CD4-positive, alpha-beta T cell treated with Interleukin-15 for 1 hour (primary cell): Measurements from ENCODE around the gene LRRC3.

Experiments used
- DNase-seq: peaks from one replicate; pipeline ENCODE4 v3.0.0-alpha.2; 2020

The LRRC3 gene

DNA sequence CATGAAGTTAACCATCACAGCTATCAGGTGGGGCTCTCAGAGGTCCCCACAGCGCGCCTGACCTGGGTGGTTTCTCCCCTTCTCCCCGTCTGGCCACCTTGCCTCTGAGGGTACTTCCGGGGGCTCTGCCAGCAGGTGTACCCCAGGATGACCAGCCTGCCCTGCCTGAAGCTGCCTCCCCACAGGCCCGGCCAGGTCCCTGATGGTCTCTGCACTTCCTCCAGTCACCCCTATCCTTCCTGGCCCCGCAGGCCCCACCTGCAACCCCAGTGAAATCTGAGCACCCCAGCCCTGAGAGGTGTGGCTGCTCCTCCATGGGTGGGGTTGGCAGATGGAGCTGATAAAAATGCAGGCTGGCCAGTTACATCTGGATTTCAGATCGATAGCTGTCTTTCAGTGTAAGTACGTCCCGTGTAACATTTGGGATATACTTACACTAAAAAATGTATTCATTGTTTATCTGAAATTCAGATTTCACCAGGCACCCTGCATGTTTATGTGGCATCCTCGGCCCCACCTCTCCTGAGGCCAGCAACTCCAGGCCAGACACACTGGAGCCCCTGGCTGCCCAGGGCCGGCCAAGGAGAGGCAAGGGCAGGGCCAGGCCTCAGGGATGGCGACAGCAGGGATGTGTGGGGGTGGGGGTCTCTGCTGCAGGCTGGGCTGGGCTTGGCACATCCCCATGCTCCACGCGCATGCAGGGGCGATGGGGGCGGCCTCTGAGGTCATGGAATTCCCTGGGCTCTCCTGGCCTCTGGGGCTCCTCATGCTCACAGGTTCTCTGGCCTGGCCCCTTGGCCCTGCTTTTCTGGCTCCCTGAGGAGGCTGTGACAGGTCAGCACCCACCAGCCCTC is 25.1 kb downstream of the LRRC3 start:
- DNase-seq: no peak

DNA sequence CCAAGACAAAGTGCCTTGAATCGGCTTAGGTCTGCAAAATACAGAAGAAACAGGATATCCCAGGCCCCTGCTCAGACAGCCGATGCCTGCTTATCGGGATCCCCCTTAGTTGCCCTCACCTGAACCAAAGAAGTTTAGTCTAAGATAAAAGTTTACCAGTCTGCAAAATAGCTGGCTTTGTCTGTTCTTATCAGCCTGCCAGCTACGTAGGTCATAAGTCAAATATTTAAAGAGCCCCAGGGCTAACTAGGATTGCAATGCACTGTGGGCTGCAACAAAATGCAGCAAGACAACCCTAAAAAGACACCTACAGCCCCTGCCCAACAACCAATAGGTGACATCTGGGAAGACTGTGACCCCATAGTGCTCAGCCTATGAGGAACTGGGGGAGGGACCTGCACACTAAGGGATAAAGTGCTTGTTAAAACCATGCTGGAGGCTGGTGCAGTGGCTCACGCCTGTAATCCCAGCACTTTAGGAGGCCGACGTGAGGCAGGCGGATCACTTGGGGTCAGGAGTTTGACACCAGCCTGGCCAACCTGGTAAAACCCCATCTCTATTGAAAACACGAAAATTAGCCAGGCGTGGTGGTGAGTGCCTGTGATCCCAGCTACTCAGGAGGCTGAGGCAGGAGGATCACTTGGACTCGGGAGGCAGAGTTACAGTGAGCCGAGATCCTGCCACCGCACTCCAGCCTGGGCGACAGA is 27.4 kb downstream of the LRRC3 start:
- no peak for DNase-seq

DNA sequence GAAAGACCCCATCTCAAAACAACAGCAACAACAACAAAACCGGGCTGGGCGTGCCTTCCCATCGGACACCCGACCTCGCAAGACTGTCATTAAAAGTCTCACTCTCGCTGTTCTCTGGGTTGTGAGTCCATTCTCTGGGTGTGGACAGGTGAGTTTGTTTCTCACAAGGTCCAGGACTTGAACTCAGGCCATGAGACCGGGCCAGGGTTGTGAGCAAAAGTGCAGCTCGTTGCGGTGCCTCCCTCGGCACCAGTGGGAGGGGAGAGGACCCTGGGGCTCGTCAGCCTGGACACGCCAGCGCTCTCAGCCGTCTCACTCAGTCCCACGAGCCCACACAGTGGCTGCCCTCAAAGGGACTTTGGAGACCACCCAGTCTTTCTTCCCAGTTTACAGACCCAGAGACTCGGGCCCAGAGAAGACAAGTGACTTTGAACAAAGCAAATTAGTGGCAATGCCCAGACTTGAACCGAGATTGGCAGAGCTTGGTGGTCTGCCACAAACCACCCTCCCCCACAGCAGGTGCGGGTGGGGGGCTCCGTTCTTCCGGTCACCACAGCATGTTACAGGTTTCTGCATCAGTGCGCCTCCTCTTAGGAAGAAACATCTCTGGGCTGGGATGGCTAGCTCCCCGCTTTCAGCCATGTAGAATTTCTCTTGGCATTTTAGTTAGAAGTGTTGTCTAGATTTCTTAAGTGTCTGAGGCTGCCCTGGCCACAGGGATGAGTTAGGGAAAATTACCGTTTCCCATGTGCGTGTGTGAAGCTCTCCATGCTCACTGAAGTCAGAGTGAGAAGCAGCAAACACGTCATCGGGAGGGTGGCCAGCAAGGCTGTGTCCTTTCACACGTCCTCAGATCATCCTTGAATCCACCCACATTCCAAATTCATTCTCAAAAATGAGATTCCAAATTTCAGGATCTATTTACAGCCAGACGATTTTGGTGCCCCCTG is 28.3 kb downstream of the LRRC3 start:
- DNase-seq: no peak

- no peak for DNase-seq
Measured at GRCh38 chr21:44484498-44485253, 29.4 kb downstream of the LRRC3 start.

GRCh38 chr21:44485254-44485793 is 30.0 kb downstream of the LRRC3 start:
- peak; percentile 63 for DNase-seq

DNA sequence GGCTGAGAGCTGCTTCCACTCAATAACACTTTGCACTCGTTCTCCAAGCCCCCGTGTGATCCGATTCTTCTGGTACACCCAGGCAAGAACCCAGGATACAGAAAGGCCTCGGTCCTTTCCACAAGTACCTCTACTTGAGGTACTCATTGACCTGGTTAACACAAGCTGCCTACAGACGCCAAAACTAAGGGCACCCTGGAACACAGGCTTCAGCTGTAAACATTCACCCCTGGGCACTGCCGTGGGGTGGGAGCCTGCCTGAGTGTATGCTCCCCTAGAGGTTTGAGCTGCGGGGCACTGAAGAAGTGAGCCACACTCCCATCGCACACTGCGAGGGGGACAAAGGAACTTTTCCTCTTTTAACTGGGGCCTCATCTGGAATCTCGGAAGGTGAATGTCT is 30.5 kb downstream of the LRRC3 start:
- DNase-seq: no peak

- DNase-seq: no peak
Measured at GRCh38 chr21:44486302-44486701, 31.0 kb downstream of the LRRC3 start.

- DNase-seq: peak; percentile 30
Measured at GRCh38 chr21:44487831-44488230, 32.5 kb downstream of the LRRC3 start.

GRCh38 chr21:44489962-44490361 is 34.7 kb downstream of the LRRC3 start:
- DNase-seq: no peak

- DNase-seq: no peak
Measured at GRCh38 chr21:44490405-44490804, 35.1 kb downstream of the LRRC3 start.

- no peak for DNase-seq
Measured at GRCh38 chr21:44490816-44491215, 35.5 kb downstream of the LRRC3 start.

- no peak for DNase-seq
Measured at GRCh38 chr21:44492567-44493385, 37.5 kb downstream of the LRRC3 start.

DNA sequence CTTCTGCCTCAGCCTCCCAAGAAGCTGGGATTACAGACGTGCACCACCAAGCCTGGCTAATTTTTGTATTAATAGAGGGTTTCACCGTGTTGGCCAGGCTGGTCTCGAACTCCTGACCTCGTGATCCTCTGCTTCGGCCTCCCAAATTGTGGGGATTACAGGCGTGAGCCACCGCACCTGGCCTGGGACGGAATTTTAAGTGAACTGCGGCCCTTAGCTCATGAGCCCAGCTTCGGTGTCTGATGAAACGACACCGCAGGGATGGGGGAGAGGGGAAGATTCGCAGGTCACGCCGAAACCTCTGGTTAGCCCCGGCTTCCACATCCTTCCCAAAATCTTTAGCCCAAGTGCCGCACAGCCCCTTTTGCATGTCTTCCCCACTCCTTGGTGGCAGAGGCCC is 39.1 kb downstream of the LRRC3 start:
- DNase-seq: no peak

GRCh38 chr21:44494956-44495355 is 39.6 kb downstream of the LRRC3 start:
- DNase-seq: no peak

DNA sequence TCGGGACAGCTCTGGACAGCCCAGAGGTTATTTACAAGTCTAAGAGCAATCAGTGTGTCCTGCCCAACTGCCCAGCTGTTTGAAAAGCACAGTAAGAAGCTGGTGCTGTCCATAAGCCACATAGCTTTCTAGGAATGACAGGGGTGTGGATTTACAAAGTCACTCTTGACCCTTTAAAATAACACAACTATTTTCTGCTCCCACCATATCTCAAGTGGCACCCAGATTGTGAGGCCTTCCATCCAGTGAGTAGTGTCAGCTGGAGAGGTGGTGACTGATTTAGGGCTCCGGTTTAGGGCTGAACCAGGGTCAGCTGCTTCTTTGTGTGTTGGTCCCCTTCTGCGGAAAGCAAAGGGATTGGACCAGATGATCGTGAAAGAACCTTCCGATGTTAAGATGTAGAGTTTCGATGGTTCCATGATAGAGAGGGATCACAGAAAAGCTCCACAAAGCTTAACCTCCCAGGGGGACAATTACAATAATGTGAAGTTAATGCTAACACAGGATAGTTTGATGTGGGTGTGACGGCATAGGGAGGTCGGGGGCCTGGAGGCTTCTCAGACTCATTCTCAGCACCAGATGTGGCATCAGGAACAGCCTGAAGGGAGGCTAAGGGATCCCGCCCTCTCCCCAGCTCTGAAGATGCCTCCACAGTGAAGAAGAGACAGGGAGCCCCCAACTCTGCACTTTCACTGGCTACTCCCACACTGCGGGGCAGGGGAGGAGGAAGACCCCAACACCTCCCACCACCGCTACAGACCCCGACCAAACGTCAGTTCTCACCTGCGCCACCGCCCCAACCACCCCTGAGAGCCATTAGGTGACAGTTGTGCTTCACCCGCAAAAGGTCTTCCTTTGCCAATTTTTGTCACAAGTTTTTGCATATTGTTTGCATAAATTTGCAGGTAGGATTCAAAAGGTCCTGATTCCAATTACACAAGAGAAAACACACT is 40.6 kb downstream of the LRRC3 start:
- DNase-seq: no peak

DNA sequence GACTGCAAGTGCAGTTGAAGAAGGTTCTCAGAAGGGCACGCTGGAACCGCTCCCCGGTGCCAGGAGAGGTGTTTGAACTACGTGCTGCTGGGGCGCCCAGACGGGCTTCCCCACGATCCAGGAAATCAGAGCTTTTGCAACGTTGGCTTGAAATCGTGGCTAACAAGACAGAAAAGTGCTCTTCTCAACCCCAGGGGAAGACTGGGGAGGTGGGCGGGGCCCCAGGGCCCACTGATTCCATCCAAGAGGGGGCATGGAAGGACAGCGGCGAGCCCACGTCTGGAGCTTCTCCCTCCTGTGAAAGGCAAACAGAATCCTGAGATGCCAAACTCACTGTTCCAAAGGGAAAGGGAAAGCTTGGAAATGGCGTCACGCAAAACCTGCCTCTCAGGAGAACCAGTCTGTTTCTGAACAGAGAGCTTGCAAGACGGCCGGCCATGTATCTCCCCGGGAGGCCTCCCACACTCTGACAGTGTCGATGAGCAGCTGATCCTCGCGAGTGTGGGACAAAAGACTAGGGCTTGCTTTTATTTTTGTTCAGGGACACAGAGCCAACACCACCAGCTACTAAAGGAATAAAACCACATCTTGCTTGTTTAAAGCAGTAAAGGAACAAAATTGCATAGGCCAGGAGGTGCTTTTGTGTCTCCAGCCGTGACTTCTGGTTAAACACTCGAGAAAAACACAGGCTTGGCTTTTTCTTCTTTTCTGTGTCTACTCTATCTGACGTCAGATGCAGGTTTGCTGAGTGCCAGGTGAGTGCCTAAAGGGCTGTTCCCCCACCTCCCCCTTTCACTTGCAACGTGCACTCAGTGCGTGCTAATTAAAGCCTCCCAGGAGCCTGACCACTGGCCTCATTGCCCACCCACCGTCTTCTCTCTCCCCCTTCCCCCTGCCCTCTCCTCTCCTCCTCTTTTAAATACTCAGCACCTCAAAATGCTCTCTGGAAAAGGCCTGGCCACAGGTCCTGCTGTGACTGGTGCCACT is 41.5 kb downstream of the LRRC3 start:
- DNase-seq: no peak

DNA sequence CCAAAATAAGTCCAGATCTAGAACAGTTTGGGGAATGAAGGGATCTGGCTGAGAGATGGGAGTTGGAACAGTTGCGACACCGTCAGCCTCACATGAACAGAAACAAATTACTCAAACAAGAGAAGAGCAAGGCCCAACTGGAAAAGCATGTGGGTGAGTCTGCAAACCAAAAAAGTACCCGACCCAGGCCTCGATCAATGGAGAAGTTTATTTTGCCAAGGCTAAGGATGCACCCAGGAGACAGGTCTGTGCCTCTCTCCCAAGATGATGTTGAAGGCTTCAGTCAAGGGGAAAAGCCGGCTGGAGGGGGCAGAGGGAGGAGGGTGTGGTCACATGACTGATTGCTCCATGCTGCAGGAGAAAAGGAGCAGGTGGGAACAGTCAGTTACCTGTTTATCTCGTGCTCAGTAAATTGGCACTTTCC is 42.4 kb downstream of the LRRC3 start:
- no peak for DNase-seq
